ENCODE measurements around the gene SFSWAP.

Gene SFSWAP

GRCh38 chr12:131824450-131824849 lies 113.6 kb downstream of the SFSWAP start:
- DNase-seq: no peak

- no peak for DNase-seq
These were observed 114.4 kb downstream of the SFSWAP start for GRCh38 chr12:131825146-131825892.

- no peak for DNase-seq
These were observed 115.4 kb downstream of the SFSWAP start for GRCh38 chr12:131826097-131826928.

GRCh38 chr12:131827961-131828534 lies 117.2 kb downstream of the SFSWAP start, which contains the start of gene MMP17:
Gene MMP17, plus strand, starts transcription at chr12:131828393. Its CDS starts 102 bp downstream, at chr12:131828495.
- peak; percentile 21 to 54 for DNase-seq

GRCh38 chr12:131828671-131829355 lies 117.9 kb downstream of the SFSWAP start:
- DNase-seq: no peak

- no peak for DNase-seq
These were observed 118.5 kb downstream of the SFSWAP start for GRCh38 chr12:131829356-131829747.

GRCh38 chr12:131829791-131830334 lies 119.0 kb downstream of the SFSWAP start:
- DNase-seq: no peak

GRCh38 chr12:131830335-131830913 lies 119.5 kb downstream of the SFSWAP start:
- DNase-seq: peak; percentile 25 to 63

GRCh38 chr12:131830914-131831571 lies 120.2 kb downstream of the SFSWAP start:
- DNase-seq: no peak

GRCh38 chr12:131831635-131832041 lies 120.7 kb downstream of the SFSWAP start:
- DNase-seq: no peak

- DNase-seq: no peak
These were observed 121.7 kb downstream of the SFSWAP start for GRCh38 chr12:131832321-131833231.

- no peak for DNase-seq
These were observed 122.5 kb downstream of the SFSWAP start for GRCh38 chr12:131833288-131833895.

GRCh38 chr12:131833896-131834641 lies 123.2 kb downstream of the SFSWAP start:
- DNase-seq: no peak

- no peak for DNase-seq
These were observed 124.1 kb downstream of the SFSWAP start for GRCh38 chr12:131834798-131835615.

- DNase-seq: no peak
These were observed 124.8 kb downstream of the SFSWAP start for GRCh38 chr12:131835616-131836171.

GRCh38 chr12:131836193-131836592 lies 125.3 kb downstream of the SFSWAP start:
- no peak for DNase-seq

GRCh38 chr12:131836714-131837397 lies 126.0 kb downstream of the SFSWAP start:
- no peak for DNase-seq

Data from CD4-positive, alpha-beta T cell treated with Interleukin-1 beta for 1 hour (primary cell).